Liver (tissue), 9 donors: ENCODE measurements around the gene FBXL22. TPM values are rescaled to one million over a fixed set of nuclear protein-coding genes. Genes with fewer than 3 reads are reported as not detected.

ENCODE experiments used
- DNase-seq: peaks from one replicate; pipeline ENCODE4 v3.0.0-alpha.2; 2017; ENCODE audit warnings: low spot score
- H3K27ac ChIP-seq, 2 donors: one replicate each; pipeline ENCODE4 v1.7.0; 2013; ENCODE audit warnings: inconsistent platforms in 2 of 2, low read length in 2 of 2, control low read depth in 1 of 2, low read depth in 1 of 2, mild to moderate bottlenecking in 1 of 2
- H3K27me3 ChIP-seq, 4 donors: one replicate each; pipeline versions ENCODE4 v1.6.1 to v1.7.0; 2013; ENCODE audit warnings: low read length in 3 of 4, inconsistent platforms in 1 of 4, mild to moderate bottlenecking in 1 of 4, moderate library complexity in 1 of 4; ENCODE audit not compliant: control insufficient read depth in 4 of 4, insufficient read depth in 4 of 4
- H3K36me3 ChIP-seq, 4 donors: one replicate each; pipeline versions ENCODE4 v1.6.1 to v1.7.0; 2013; ENCODE audit warnings: low read length in 3 of 4, mild to moderate bottlenecking in 3 of 4, low read depth in 1 of 4, moderate library complexity in 1 of 4; ENCODE audit not compliant: control insufficient read depth in 4 of 4, insufficient read depth in 3 of 4
- H3K4me1 ChIP-seq, 4 donors: one replicate each; pipeline versions ENCODE4 v1.6.1 to v1.7.0; 2013; ENCODE audit warnings: low read length in 3 of 4, mild to moderate bottlenecking in 3 of 4, moderate library complexity in 1 of 4; ENCODE audit not compliant: control insufficient read depth in 4 of 4, insufficient read depth in 4 of 4
- H3K4me3 ChIP-seq, 3 donors: one replicate each; pipeline versions ENCODE4 v1.6.1 to v1.7.0; 2013; ENCODE audit warnings: low read length in 3 of 3, control low read depth in 1 of 3, low read depth in 1 of 3, mild to moderate bottlenecking in 1 of 3
- H3K9ac ChIP-seq, 2 donors: one replicate each; pipeline ENCODE4 v1.7.0; 2013; ENCODE audit warnings: low read length in 2 of 2, mild to moderate bottlenecking in 2 of 2, moderate library complexity in 2 of 2, control low read depth in 1 of 2, low read depth in 1 of 2
- H3K9me3 ChIP-seq, 4 donors: one replicate each; pipeline versions ENCODE4 v1.6.1 to v1.7.0; 2013; ENCODE audit warnings: low read length in 3 of 4; ENCODE audit not compliant: control insufficient read depth in 4 of 4
- EGR1 ChIP-seq, 2 donors: IDR thresholded peaks; 2 replicates each; pipeline ENCODE4 v1.6.1; 2016 to 2018; ENCODE audit warnings: antibody characterized with exemption in 2 of 2, low read depth in 2 of 2
- FOXA1 ChIP-seq: IDR thresholded peaks from 2 replicates; pipeline ENCODE4 v1.6.1; 2016; ENCODE audit warnings: antibody characterized with exemption
- FOXA2 ChIP-seq: IDR thresholded peaks from 2 replicates; pipeline ENCODE4 v1.6.1; 2016; ENCODE audit warnings: antibody characterized with exemption
- GABPA ChIP-seq, 2 donors: IDR thresholded peaks in 1 of 2; conservative IDR thresholded peaks in 1 of 2; 2 replicates each; pipeline ENCODE4 v1.6.1; 2016; ENCODE audit warnings: antibody characterized with exemption in 2 of 2, mild to moderate bottlenecking in 1 of 2, moderate library complexity in 1 of 2
- HNF4G ChIP-seq: IDR thresholded peaks from 2 replicates; pipeline ENCODE4 v1.6.1; 2016; ENCODE audit warnings: antibody characterized with exemption
- JUND ChIP-seq, 2 donors: IDR thresholded peaks; 2 replicates each; pipeline ENCODE4 v1.6.1; 2016; ENCODE audit warnings: antibody characterized with exemption in 2 of 2
- RAD21 ChIP-seq, 2 donors: IDR thresholded peaks; 2 replicates each; pipeline ENCODE4 v1.6.1; 2016; ENCODE audit warnings: antibody characterized with exemption in 2 of 2, mild to moderate bottlenecking in 2 of 2
- RXRA ChIP-seq, 2 donors: IDR thresholded peaks; 2 replicates each; pipeline ENCODE4 v1.6.1; 2017 to 2018; ENCODE audit warnings: antibody characterized with exemption in 2 of 2, mild to moderate bottlenecking in 1 of 2
- SP1 ChIP-seq: IDR thresholded peaks from 2 replicates; pipeline ENCODE4 v1.6.1; 2018; ENCODE audit warnings: antibody characterized with exemption, mild to moderate bottlenecking
- TAF1 ChIP-seq: conservative IDR thresholded peaks from 2 replicates; pipeline ENCODE4 v1.6.1; 2016; ENCODE audit warnings: antibody characterized with exemption, mild to moderate bottlenecking
- YY1 ChIP-seq: IDR thresholded peaks from 2 replicates; pipeline ENCODE4 v1.6.1; 2016; ENCODE audit warnings: antibody characterized with exemption, mild to moderate bottlenecking
- WGBS: extraction: QIAGEN DNeasy Blood & Tissue Kit; methylation state at CpG from one replicate; pipeline ENCODE4 v1.1.7; 2013; 5-methylcytosine and 5-hydroxymethylcytosine counted together
- polyA plus RNA-seq, 2 donors: library from polyadenylated mRNA; stranded (reverse) in 1 of 2; unstranded in 1 of 2; fragments of 200-250 nt in 1 of 2; fragments of >200 nt in 1 of 2; fragmentation: Nextera tagmentation in 1 of 2; extraction: Ambion mirVana in 1 of 2; gene quantifications; one replicate each; pipeline versions ENCODE4 v1.2.1 to v1.2.3, GENCODE V29; 2013 to 2015
- total RNA-seq, 2 donors: library from RNA; depleted of rRNA; stranded (reverse); fragments of >200 nt; gene quantifications; one replicate each; pipeline ENCODE4 v1.2.3, GENCODE V29; 2014
- TF ChIP-seq, protein P1 (sequence below): IDR thresholded peaks from 2 replicates; pipeline ENCODE4 v1.6.1; 2016; ENCODE audit warnings: antibody characterized with exemption
- TF ChIP-seq, protein P2 (sequence below): IDR thresholded peaks from 2 replicates; pipeline ENCODE4 v1.6.1; 2016; ENCODE audit warnings: antibody characterized with exemption, mild to moderate bottlenecking
- TF ChIP-seq, protein P3 (sequence below): IDR thresholded peaks from 2 replicates; pipeline ENCODE4 v1.6.1; 2016; ENCODE audit warnings: antibody characterized with exemption
- TF ChIP-seq, protein P4 (sequence below): fragments of 150-350 bp; IDR thresholded peaks from 2 replicates; pipeline ENCODE4 v1.5.1; 2017; ENCODE audit warnings: improper control_type of control experiment, low read depth, low read length; ENCODE audit not compliant: missing input control
- donor health status: healthy.
- donor health status: healthy.
- donor health status: healthy.
- donor health status: healthy.
- donor health status: healthy.

The FBXL22 gene
- total and polyA plus RNA-seq, 4 donors, result 0.18 to 0.29 (median 0.22) TPM

DNA sequence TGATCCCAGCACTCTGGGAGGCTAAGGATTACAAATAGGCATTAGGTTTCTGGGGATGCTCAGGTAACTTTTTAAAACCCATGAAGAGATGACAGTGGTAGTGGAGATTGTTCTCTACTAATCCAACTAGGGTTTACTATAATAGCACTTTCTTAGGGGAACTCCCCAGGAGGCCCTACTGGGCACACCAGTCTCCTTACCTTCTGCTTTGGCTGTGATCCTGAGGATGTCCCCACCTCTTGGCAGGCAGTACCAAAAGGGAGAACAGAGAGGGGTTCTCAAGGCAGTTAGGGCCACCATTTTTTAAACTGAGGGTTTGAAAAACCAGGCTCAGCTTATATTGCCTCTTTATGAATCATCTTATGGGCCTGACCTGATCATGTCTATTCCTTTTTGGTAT is 15.0 kb upstream of the FBXL22 start:
- no peak overlapping the region for H3K9ac ChIP-seq
- DNase-seq, result no peak
- no peak overlapping the region for H3K4me3 ChIP-seq
- H3K27ac ChIP-seq, result no peak overlapping the region
- H3K36me3 ChIP-seq, result peaks cover 0 to 19% (median 10%) of the 10 kb centered on the region in 4 donors
- H3K27me3 ChIP-seq, result no peaks in the 10 kb centered on the region
- no peaks in the 10 kb centered on the region for H3K9me3 ChIP-seq
- no peak for TF ChIP-seq GABPA (IDR thresholded peaks at IDR 0.05 in 1 of 2, conservative IDR thresholded peaks at IDR 0.05 in 1 of 2)
- TF ChIP-seq, protein P1, sequence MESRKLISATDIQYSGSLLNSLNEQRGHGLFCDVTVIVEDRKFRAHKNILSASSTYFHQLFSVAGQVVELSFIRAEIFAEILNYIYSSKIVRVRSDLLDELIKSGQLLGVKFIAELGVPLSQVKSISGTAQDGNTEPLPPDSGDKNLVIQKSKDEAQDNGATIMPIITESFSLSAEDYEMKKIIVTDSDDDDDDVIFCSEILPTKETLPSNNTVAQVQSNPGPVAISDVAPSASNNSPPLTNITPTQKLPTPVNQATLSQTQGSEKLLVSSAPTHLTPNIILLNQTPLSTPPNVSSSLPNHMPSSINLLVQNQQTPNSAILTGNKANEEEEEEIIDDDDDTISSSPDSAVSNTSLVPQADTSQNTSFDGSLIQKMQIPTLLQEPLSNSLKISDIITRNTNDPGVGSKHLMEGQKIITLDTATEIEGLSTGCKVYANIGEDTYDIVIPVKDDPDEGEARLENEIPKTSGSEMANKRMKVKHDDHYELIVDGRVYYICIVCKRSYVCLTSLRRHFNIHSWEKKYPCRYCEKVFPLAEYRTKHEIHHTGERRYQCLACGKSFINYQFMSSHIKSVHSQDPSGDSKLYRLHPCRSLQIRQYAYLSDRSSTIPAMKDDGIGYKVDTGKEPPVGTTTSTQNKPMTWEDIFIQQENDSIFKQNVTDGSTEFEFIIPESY, result no peak
- TF ChIP-seq FOXA1, result no peak
- TF ChIP-seq, protein P2, sequence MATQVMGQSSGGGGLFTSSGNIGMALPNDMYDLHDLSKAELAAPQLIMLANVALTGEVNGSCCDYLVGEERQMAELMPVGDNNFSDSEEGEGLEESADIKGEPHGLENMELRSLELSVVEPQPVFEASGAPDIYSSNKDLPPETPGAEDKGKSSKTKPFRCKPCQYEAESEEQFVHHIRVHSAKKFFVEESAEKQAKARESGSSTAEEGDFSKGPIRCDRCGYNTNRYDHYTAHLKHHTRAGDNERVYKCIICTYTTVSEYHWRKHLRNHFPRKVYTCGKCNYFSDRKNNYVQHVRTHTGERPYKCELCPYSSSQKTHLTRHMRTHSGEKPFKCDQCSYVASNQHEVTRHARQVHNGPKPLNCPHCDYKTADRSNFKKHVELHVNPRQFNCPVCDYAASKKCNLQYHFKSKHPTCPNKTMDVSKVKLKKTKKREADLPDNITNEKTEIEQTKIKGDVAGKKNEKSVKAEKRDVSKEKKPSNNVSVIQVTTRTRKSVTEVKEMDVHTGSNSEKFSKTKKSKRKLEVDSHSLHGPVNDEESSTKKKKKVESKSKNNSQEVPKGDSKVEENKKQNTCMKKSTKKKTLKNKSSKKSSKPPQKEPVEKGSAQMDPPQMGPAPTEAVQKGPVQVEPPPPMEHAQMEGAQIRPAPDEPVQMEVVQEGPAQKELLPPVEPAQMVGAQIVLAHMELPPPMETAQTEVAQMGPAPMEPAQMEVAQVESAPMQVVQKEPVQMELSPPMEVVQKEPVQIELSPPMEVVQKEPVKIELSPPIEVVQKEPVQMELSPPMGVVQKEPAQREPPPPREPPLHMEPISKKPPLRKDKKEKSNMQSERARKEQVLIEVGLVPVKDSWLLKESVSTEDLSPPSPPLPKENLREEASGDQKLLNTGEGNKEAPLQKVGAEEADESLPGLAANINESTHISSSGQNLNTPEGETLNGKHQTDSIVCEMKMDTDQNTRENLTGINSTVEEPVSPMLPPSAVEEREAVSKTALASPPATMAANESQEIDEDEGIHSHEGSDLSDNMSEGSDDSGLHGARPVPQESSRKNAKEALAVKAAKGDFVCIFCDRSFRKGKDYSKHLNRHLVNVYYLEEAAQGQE, result no peak
- TF ChIP-seq TAF1, result no peak
- no peak for TF ChIP-seq YY1
- TF ChIP-seq SP1, result no peak
- TF ChIP-seq HNF4G, result no peak
- H3K4me1 ChIP-seq, result peaks cover 0 to 3% (median under 1%) of the 10 kb centered on the region in 4 donors

DNA sequence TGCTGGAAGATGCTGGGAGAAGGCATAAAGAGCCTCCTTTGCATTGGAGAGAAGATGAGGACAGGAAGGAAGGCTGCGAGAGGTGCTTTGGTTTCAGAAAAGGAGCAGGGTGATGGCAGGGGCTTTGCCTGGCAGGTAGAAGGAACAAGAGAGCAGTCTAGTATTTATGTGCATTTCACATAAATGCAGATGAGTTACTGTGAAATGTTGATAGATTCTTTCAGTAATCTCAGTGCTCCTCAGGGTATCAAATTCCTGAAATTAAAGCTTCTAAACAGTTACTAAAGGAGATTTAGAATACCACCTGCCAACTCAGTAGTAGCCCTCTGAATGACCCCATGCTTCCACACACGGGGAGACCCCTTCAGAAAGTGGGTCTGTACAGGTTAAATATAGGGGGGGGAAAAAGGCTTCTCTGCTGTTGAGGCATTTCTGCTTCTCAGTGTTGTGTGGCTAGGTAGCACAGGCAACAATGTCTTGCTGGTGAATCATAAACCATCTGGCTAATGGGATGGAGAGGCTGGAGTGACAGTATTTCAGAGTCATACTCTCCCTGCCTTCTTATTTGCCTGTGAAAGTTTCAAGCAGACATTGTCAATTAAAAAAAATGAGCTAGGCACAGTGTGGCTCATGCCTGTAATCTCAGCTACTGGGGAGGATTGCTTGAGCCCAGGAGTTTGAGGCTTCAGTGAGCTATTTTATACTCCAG is 14.3 kb upstream of the FBXL22 start:
- Histone ChIP-seq H3K9ac (no peak overlapping the region), H3K4me1 (peaks cover 0 to 8% (median 5%) of the 10 kb centered on the region in 4 donors), H3K9me3 (no peaks in the 10 kb centered on the region), H3K27ac (no peak overlapping the region), H3K27me3 (no peaks in the 10 kb centered on the region), H3K4me3 (no peak overlapping the region), H3K36me3 (peaks cover 0 to 19% (median 10%) of the 10 kb centered on the region in 4 donors)
- TF ChIP-seq FOXA2 (no peak), HNF4G (no peak)
- no peak for DNase-seq
- 92% methylated on average over 2 of the region's 2 CpGs for WGBS

DNA sequence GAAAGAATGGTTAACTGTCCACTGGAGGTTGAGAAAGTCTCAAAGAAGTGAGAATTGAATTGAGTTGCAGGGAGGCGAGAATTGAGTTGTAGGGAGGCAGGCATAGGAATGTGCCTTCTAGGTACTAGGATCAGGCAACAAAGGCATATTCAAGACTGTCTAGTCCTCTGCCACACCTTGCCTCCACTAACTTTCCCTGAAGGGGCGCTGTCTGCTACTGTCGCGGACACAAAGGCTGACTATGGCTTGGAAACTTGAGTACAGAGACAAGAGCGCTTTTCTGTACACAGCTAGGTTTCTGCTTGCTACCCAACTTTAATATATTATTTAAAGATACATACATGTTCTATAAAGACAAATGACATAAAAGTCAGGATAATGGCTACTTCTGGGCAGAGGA is 10.4 kb upstream of the FBXL22 start:
- WGBS, result 98% methylated on average over 5 of the region's 5 CpGs
- H3K36me3 ChIP-seq, result peaks cover 2 to 42% (median 32%) of the 10 kb centered on the region in 4 donors
- H3K27me3 ChIP-seq, result no peaks in the 10 kb centered on the region
- TF ChIP-seq, protein P3, sequence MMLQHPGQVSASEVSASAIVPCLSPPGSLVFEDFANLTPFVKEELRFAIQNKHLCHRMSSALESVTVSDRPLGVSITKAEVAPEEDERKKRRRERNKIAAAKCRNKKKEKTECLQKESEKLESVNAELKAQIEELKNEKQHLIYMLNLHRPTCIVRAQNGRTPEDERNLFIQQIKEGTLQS, result no peak
- no peak for TF ChIP-seq RXRA (IDR thresholded peaks at IDR 0.05)
- no peak for TF ChIP-seq JUND (IDR thresholded peaks at IDR 0.05)
- no peak for TF ChIP-seq GABPA (IDR thresholded peaks at IDR 0.05 in 1 of 2, conservative IDR thresholded peaks at IDR 0.05 in 1 of 2)
- TF ChIP-seq SP1, result no peak
- no peak for TF ChIP-seq TAF1
- no peak for TF ChIP-seq RAD21 (IDR thresholded peaks at IDR 0.05)
- TF ChIP-seq HNF4G, result no peak
- TF ChIP-seq, protein P4, sequence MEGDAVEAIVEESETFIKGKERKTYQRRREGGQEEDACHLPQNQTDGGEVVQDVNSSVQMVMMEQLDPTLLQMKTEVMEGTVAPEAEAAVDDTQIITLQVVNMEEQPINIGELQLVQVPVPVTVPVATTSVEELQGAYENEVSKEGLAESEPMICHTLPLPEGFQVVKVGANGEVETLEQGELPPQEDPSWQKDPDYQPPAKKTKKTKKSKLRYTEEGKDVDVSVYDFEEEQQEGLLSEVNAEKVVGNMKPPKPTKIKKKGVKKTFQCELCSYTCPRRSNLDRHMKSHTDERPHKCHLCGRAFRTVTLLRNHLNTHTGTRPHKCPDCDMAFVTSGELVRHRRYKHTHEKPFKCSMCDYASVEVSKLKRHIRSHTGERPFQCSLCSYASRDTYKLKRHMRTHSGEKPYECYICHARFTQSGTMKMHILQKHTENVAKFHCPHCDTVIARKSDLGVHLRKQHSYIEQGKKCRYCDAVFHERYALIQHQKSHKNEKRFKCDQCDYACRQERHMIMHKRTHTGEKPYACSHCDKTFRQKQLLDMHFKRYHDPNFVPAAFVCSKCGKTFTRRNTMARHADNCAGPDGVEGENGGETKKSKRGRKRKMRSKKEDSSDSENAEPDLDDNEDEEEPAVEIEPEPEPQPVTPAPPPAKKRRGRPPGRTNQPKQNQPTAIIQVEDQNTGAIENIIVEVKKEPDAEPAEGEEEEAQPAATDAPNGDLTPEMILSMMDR, result no peak
- TF ChIP-seq EGR1 (IDR thresholded peaks at IDR 0.05; ENCODE audit: low read depth in 2 of 2), result no peak
- H3K9me3 ChIP-seq, result no peaks in the 10 kb centered on the region
- peaks cover 0 to 11% (median 9%) of the 10 kb centered on the region in 4 donors for H3K4me1 ChIP-seq
- DNase-seq, result no peak
- H3K27ac ChIP-seq, result no peak overlapping the region
- H3K4me3 ChIP-seq, result no peak overlapping the region
- H3K9ac ChIP-seq, result no peak overlapping the region
